ENCODE measurements around the gene VWA7. TPM values are rescaled to one million over a fixed set of nuclear protein-coding genes. Genes with fewer than 3 reads are reported as not detected.
"Not testable (repeated sequence)": the region's sequence is repeated elsewhere in the genome, so short reads cannot be mapped to it uniquely, and the experiment has no call there.

Gene VWA7
- total RNA-seq, 2 donors from 2014 or later: 3.3 to 3.4 TPM

GRCh38 chr6:31814677-31815024 lies 37.5 kb upstream of the VWA7 start:
- Mint-ChIP-seq H3K27ac (peak overlapping the region; percentile 77), H3K9me3 (no peaks in the 10 kb centered on the region), H3K4me1 (ENCODE audit: low read depth) (peaks cover 38% of the 10 kb centered on the region), H3K4me3 (peak overlapping the region; percentile 97 to 99), H3K27me3 (ENCODE audit: low read depth) (no peaks in the 10 kb centered on the region), H3K36me3 (ENCODE audit: insufficient read depth in 2 of 2) (peaks cover 0 to 1% of the 10 kb centered on the region in 2 donors)
- peak; percentile 26 to 32 for ATAC-seq (replicated peaks in 1 of 2)
- peak; percentile 71 to 76 for DNase-seq

GRCh38 chr6:31813465-31813849 lies 36.3 kb upstream of the VWA7 start:
- H3K4me1 Mint-ChIP-seq (ENCODE audit: low read depth): peaks cover 32% of the 10 kb centered on the region

GRCh38 chr6:31811645-31812044 lies 34.5 kb upstream of the VWA7 start:
- H3K4me3 Mint-ChIP-seq: peak overlapping the region in 1 of 2 donors; percentile 99
- H3K4me1 Mint-ChIP-seq (ENCODE audit: low read depth): peaks cover 27% of the 10 kb centered on the region
- peaks cover 0 to 1% of the 10 kb centered on the region in 2 donors for H3K36me3 Mint-ChIP-seq (ENCODE audit: insufficient read depth in 2 of 2)
- no peak for DNase-seq
- peak overlapping the region; percentile 100 for H3K27ac Mint-ChIP-seq
- ATAC-seq (replicated peaks in 1 of 2): no peak
- H3K9me3 Mint-ChIP-seq: no peaks in the 10 kb centered on the region
- no peaks in the 10 kb centered on the region for H3K27me3 Mint-ChIP-seq (ENCODE audit: low read depth)

More at GRCh38 chr6:31813465-31813849, 36.3 kb upstream of the VWA7 start:
- Mint-ChIP-seq H3K36me3 (ENCODE audit: insufficient read depth in 2 of 2) (peaks cover 0 to 1% of the 10 kb centered on the region in 2 donors), H3K4me3 (peak overlapping the region; percentile 97 to 99), H3K9me3 (no peaks in the 10 kb centered on the region), H3K27me3 (ENCODE audit: low read depth) (no peaks in the 10 kb centered on the region), H3K27ac (peak overlapping the region; percentile 100)
- DNase-seq (no peak), ATAC-seq (replicated peaks in 1 of 2) (no peak)

- not testable (repeated sequence) for H3K4me3 Mint-ChIP-seq; H3K36me3 Mint-ChIP-seq (ENCODE audit: insufficient read depth in 2 of 2)
- peaks cover 46% of the 10 kb centered on the region for H3K4me1 Mint-ChIP-seq (ENCODE audit: low read depth)
These were observed 31.5 kb upstream of the VWA7 start for GRCh38 chr6:31808599-31808998.

GRCh38 chr6:31806470-31807272 lies 29.5 kb upstream of the VWA7 start, which contains the start of gene LSM2:
LSM2 (minus strand) TSS chr6:31806966; CDS start chr6:31806757, 209 bp downstream.
- H3K27me3 Mint-ChIP-seq (ENCODE audit: low read depth): no peaks in the 10 kb centered on the region
- H3K36me3 Mint-ChIP-seq (ENCODE audit: insufficient read depth in 2 of 2): peaks cover 4 to 14% of the 10 kb centered on the region in 2 donors
- H3K27ac Mint-ChIP-seq: peak within 1 kb of the TSS; percentile 99
- H3K4me3 Mint-ChIP-seq: peak within 1 kb of the TSS; percentile 99 to 100
- peak; percentile 98 to 99 for DNase-seq
- ATAC-seq (replicated peaks in 1 of 2): peak; percentile 97 to 98
- H3K9me3 Mint-ChIP-seq: no peaks in the 10 kb centered on the region
- peaks cover 37% of the 10 kb centered on the region for H3K4me1 Mint-ChIP-seq (ENCODE audit: low read depth)

More at GRCh38 chr6:31808599-31808998, 31.5 kb upstream of the VWA7 start:
- H3K27ac Mint-ChIP-seq; H3K27me3 Mint-ChIP-seq (ENCODE audit: low read depth); ATAC-seq (replicated peaks in 1 of 2); H3K9me3 Mint-ChIP-seq; DNase-seq: not testable (repeated sequence)

GRCh38 chr6:31805939-31806469 lies 28.9 kb upstream of the VWA7 start:
- Mint-ChIP-seq H3K27ac (peak overlapping the region; percentile 99), H3K27me3 (ENCODE audit: low read depth) (no peaks in the 10 kb centered on the region), H3K4me3 (peak overlapping the region; percentile 99 to 100), H3K9me3 (no peaks in the 10 kb centered on the region), H3K4me1 (ENCODE audit: low read depth) (peaks cover 37% of the 10 kb centered on the region), H3K36me3 (ENCODE audit: insufficient read depth in 2 of 2) (peaks cover 4 to 17% of the 10 kb centered on the region in 2 donors)
- DNase-seq (no peak), ATAC-seq (replicated peaks in 1 of 2) (peak; percentile 13)

- H3K27me3 Mint-ChIP-seq (ENCODE audit: low read depth); H3K4me3 Mint-ChIP-seq; ATAC-seq (replicated peaks in 1 of 2); DNase-seq; H3K9me3 Mint-ChIP-seq; H3K27ac Mint-ChIP-seq: not testable (repeated sequence)
- peaks cover 4 to 15% of the 10 kb centered on the region in 2 donors for H3K36me3 Mint-ChIP-seq (ENCODE audit: insufficient read depth in 2 of 2)
- peaks cover 46% of the 10 kb centered on the region for H3K4me1 Mint-ChIP-seq (ENCODE audit: low read depth)
These were observed 24.2 kb upstream of the VWA7 start for GRCh38 chr6:31801031-31801927.

GRCh38 chr6:31799781-31800180 lies 22.7 kb upstream of the VWA7 start:
- no peak overlapping the region for H3K4me3 Mint-ChIP-seq
- no peak for DNase-seq
- no peaks in the 10 kb centered on the region for H3K9me3 Mint-ChIP-seq
- no peaks in the 10 kb centered on the region for H3K27me3 Mint-ChIP-seq (ENCODE audit: low read depth)
- H3K36me3 Mint-ChIP-seq (ENCODE audit: insufficient read depth in 2 of 2): peaks cover 5 to 17% of the 10 kb centered on the region in 2 donors
- no peak overlapping the region for H3K27ac Mint-ChIP-seq
- H3K4me1 Mint-ChIP-seq (ENCODE audit: low read depth): peaks cover 32% of the 10 kb centered on the region
- ATAC-seq (replicated peaks in 1 of 2): no peak

- ATAC-seq (replicated peaks in 1 of 2) (no peak), DNase-seq (peak in 1 of 2 donors; percentile 33)
- Mint-ChIP-seq H3K4me3 (peak overlapping the region; percentile 17 to 29), H3K9me3 (no peaks in the 10 kb centered on the region), H3K27me3 (ENCODE audit: low read depth) (no peaks in the 10 kb centered on the region), H3K4me1 (ENCODE audit: low read depth) (peaks cover 38% of the 10 kb centered on the region), H3K36me3 (ENCODE audit: insufficient read depth in 2 of 2) (peaks cover 4 to 15% of the 10 kb centered on the region in 2 donors), H3K27ac (no peak overlapping the region)
These were observed 20.5 kb upstream of the VWA7 start for GRCh38 chr6:31797588-31797987.

GRCh38 chr6:31796993-31797385 lies 19.9 kb upstream of the VWA7 start:
- Mint-ChIP-seq H3K27ac (no peak overlapping the region), H3K4me1 (ENCODE audit: low read depth) (peaks cover 44% of the 10 kb centered on the region), H3K4me3 (no peak overlapping the region), H3K36me3 (ENCODE audit: insufficient read depth in 2 of 2) (peaks cover 6 to 11% of the 10 kb centered on the region in 2 donors), H3K27me3 (ENCODE audit: low read depth) (no peaks in the 10 kb centered on the region), H3K9me3 (no peaks in the 10 kb centered on the region)
- ATAC-seq (replicated peaks in 1 of 2) (no peak), DNase-seq (no peak)

GRCh38 chr6:31795616-31796298 lies 18.6 kb upstream of the VWA7 start, which contains the start of gene VARS1:
VARS1 (minus strand) TSS chr6:31795752; CDS start chr6:31795217, 535 bp downstream.
- peaks cover 54% of the 10 kb centered on the region for H3K4me1 Mint-ChIP-seq (ENCODE audit: low read depth)
- peak within 1 kb of the TSS; percentile 96 for H3K27ac Mint-ChIP-seq
- H3K9me3 Mint-ChIP-seq: no peaks in the 10 kb centered on the region
- no peaks in the 10 kb centered on the region for H3K27me3 Mint-ChIP-seq (ENCODE audit: low read depth)
- DNase-seq (peak; percentile 93 to 94), ATAC-seq (replicated peaks in 1 of 2) (peak; percentile 94 to 95)
- peak within 1 kb of the TSS; percentile 93 to 98 for H3K4me3 Mint-ChIP-seq
- H3K36me3 Mint-ChIP-seq (ENCODE audit: insufficient read depth in 2 of 2): peaks cover 6 to 10% of the 10 kb centered on the region in 2 donors

- Mint-ChIP-seq H3K27me3 (ENCODE audit: low read depth) (no peaks in the 10 kb centered on the region), H3K9me3 (no peaks in the 10 kb centered on the region), H3K4me1 (ENCODE audit: low read depth) (peaks cover 58% of the 10 kb centered on the region), H3K36me3 (ENCODE audit: insufficient read depth in 2 of 2) (peaks cover 9 to 15% of the 10 kb centered on the region in 2 donors), H3K27ac (peak overlapping the region; percentile 96), H3K4me3 (peak overlapping the region; percentile 93 to 98)
- DNase-seq: no peak
- no peak for ATAC-seq (replicated peaks in 1 of 2)
These were observed 17.9 kb upstream of the VWA7 start for GRCh38 chr6:31794866-31795615.

Data from activated T-cell treated with anti-CD3 and anti-CD28 coated beads, Interleukin-2, amount 50 U/mL, for 72 hours (primary cell).